HCT116 (cell line): ENCODE measurements around the gene ZNRF2. TPM values are rescaled to one million over a fixed set of nuclear protein-coding genes. Genes with fewer than 3 reads are reported as not detected.

Source experiments
- ATAC-seq: fragments of 200-7000 bp; cut with Tn5 transposase; 2 replicates; pipeline ENCODE4 v1.9.1; 2020; ENCODE audit warnings: mild to moderate bottlenecking, moderate library complexity
- BruUV-seq: library from RNA; stranded (reverse); fragments of 400-500 nt; replicated peaks from 2 replicates; lab custom pipeline; 2021; lab: Mats Ljungman, UMichigan
- CTCF ChIA-PET: fragments of 300-600 bp; sonication (Branson Sonifier 250); formaldehyde crosslinking; loops from one replicate; lab custom pipeline; 2021; ENCODE audit warnings: antibody characterized with exemption; lab: Charles Lee
- POLR2A ChIA-PET: fragments of 300-600, 350-600 bp; sonication (Branson Sonifier 250); formaldehyde crosslinking; loops from one replicate; lab custom pipeline; 2021; ENCODE audit warnings: antibody characterized with exemption; lab: Charles Lee
- RAD21 ChIA-PET, 2 experiments: fragments of 300-600 bp; sonication (Branson Sonifier 250); formaldehyde crosslinking; loops; one replicate each; lab custom pipeline; 2023; ENCODE audit warnings: low total read pairs in 2 of 2; ENCODE audit not compliant: uncharacterized antibody in 2 of 2, unreplicated experiment in 2 of 2, low non-redundant PET in 1 of 2; lab: Charles Lee
- DNase-seq: peaks from one replicate; pipeline ENCODE4 v3.0.0-alpha.2; 2010; ENCODE audit warnings: low read depth, low spot score
- H2AFZ ChIP-seq: fragments of 200-600 bp; shearing (Covaris generic), sonication (generic); 2 replicates; pipeline ENCODE4 v1.6.1; 2017; ENCODE audit warnings: low read depth, mixed run types, mixed read lengths, antibody characterized with exemption, low read length; ENCODE audit not compliant: poor library complexity, severe bottlenecking
- H3K27ac ChIP-seq: 2 replicates; pipeline ENCODE4 v1.5.1; 2012; ENCODE audit warnings: low read depth, low read length
- H3K27me3 ChIP-seq: fragments of 200-600 bp; sonication (generic); 2 replicates; pipeline ENCODE4 v1.6.1; 2016; ENCODE audit warnings: mixed run types, low read length, mixed read lengths; ENCODE audit not compliant: insufficient read depth
- H3K36me3 ChIP-seq, 2 experiments: fragments of 200-500 bp in 1 of 2; fragments of 200-600 bp in 1 of 2; sonication (Bioruptor generic) in 1 of 2; sonication (generic) in 1 of 2; 2 replicates each; pipeline versions ENCODE4 v1.5.1 to v1.6.1; 2014 to 2016; ENCODE audit warnings: low read length in 2 of 2, inconsistent platforms in 1 of 2, mixed read lengths in 1 of 2, mixed run types in 1 of 2; ENCODE audit not compliant: insufficient read depth in 2 of 2, control insufficient read depth in 1 of 2
- H3K4me1 ChIP-seq, 2 experiments: fragments of 200-600 bp in 1 of 2; sonication (generic) in 1 of 2; 2 replicates each; pipeline versions ENCODE4 v1.5.1 to v1.6.1; 2012 to 2017; ENCODE audit warnings: low read length in 2 of 2, inconsistent platforms in 1 of 2, mild to moderate bottlenecking in 1 of 2, mixed read lengths in 1 of 2, mixed run types in 1 of 2, moderate library complexity in 1 of 2; ENCODE audit not compliant: insufficient read depth in 2 of 2, control insufficient read depth in 1 of 2
- H3K4me2 ChIP-seq: fragments of 200-600 bp; sonication (generic); 2 replicates; pipeline ENCODE4 v1.6.1; 2017; ENCODE audit warnings: mixed run types, low read length, mixed read lengths
- H3K4me3 ChIP-seq, 2 experiments: fragments of 200-600 bp in 1 of 2; sonication (generic) in 1 of 2; replicated peaks in 1 of 2; 2 replicates each; pipeline ENCODE4 v1.5.1; 2011 to 2016; ENCODE audit warnings: low read length in 2 of 2, control low read depth in 1 of 2, low read depth in 1 of 2, mild to moderate bottlenecking in 1 of 2, mixed read lengths in 1 of 2, mixed run types in 1 of 2
- H3K79me2 ChIP-seq: fragments of 200-600 bp; sonication (generic); 2 replicates; pipeline ENCODE4 v1.6.1; 2017; ENCODE audit warnings: mild to moderate bottlenecking, mixed run types, low read length, moderate library complexity, mixed read lengths; ENCODE audit not compliant: insufficient read depth
- H3K9ac ChIP-seq: fragments of 200-600 bp; sonication (generic); 2 replicates; pipeline ENCODE4 v1.6.1; 2016; ENCODE audit warnings: low read length, mixed read lengths
- H3K9me2 ChIP-seq: fragments of 200-600 bp; sonication (generic), shearing (Covaris generic); 2 replicates; pipeline ENCODE4 v1.6.1; 2017; ENCODE audit warnings: mixed run types, mild to moderate bottlenecking, moderate library complexity; ENCODE audit not compliant: insufficient read depth
- H3K9me3 ChIP-seq, 2 experiments: fragments of 200-500 bp in 1 of 2; fragments of 200-600 bp in 1 of 2; sonication (Bioruptor generic) in 1 of 2; sonication (generic) in 1 of 2; 2 replicates each; pipeline ENCODE4 v1.6.1; 2014 to 2017; ENCODE audit warnings: low read length in 2 of 2, mixed read lengths in 2 of 2, inconsistent platforms in 1 of 2, low read depth in 1 of 2, mild to moderate bottlenecking in 1 of 2, mixed run types in 1 of 2, moderate library complexity in 1 of 2; ENCODE audit not compliant: control insufficient read depth in 1 of 2, insufficient read depth in 1 of 2
- H4K20me1 ChIP-seq: fragments of 200-600 bp; sonication (generic), shearing (Covaris generic); 2 replicates; pipeline ENCODE4 v1.6.1; 2017; ENCODE audit warnings: mixed run types, mild to moderate bottlenecking, moderate library complexity; ENCODE audit not compliant: insufficient read depth
- ATF3 ChIP-seq: IDR thresholded peaks from 2 replicates; pipeline ENCODE4 v1.6.1; 2012
- CEBPB ChIP-seq: IDR thresholded peaks from 2 replicates; pipeline ENCODE4 v1.6.1; 2012; ENCODE audit warnings: low read depth
- EGR1 ChIP-seq: IDR thresholded peaks from 2 replicates; pipeline ENCODE4 v1.6.1; 2012; ENCODE audit warnings: low read depth
- ELF1 ChIP-seq: IDR thresholded peaks from 2 replicates; pipeline ENCODE4 v1.6.1; 2012; ENCODE audit warnings: low read depth, borderline replicate concordance
- EZH2phosphoT487 ChIP-seq: fragments of 200-600 bp; IDR thresholded peaks from 2 replicates; pipeline ENCODE4 v1.6.1; 2018; ENCODE audit warnings: antibody characterized with exemption, borderline replicate concordance
- JUND ChIP-seq: IDR thresholded peaks from 2 replicates; pipeline ENCODE4 v1.6.1; 2012
- POLR2A ChIP-seq: IDR thresholded peaks from 2 replicates; pipeline ENCODE4 v1.7.0; 2011; ENCODE audit warnings: borderline replicate concordance; ENCODE audit not compliant: insufficient read depth, insufficient read length; ENCODE audit errors: extremely low read depth
- POLR2AphosphoS5 ChIP-seq: IDR thresholded peaks from 2 replicates; pipeline ENCODE4 v1.6.1; 2011; ENCODE audit warnings: mild to moderate bottlenecking, low read depth, low read length, moderate library complexity
- YY1 ChIP-seq: IDR thresholded peaks from 2 replicates; pipeline ENCODE4 v1.6.1; 2011; ENCODE audit warnings: low read length, low read depth, moderate library complexity, mild to moderate bottlenecking; ENCODE audit not compliant: insufficient replicate concordance; ENCODE audit errors: extremely low read depth
- ZNF274 ChIP-seq: fragments of 200-500 bp; sonication (Bioruptor generic); IDR thresholded peaks from 2 replicates; pipeline ENCODE4 v1.6.1; 2014; ENCODE audit warnings: mild to moderate bottlenecking, low read depth, low read length, inconsistent platforms
- intact Hi-C: fragments of 100-400 bp; cut with micrococcal nuclease; formaldehyde crosslinking; loops from 2 replicates; pipeline ENCODE4 v1.10.0; 2022
- microRNA counts: library from miRNA; unstranded; fragments of <30 nt; microRNA quantifications from one replicate; lab custom pipeline; 2015
- microRNA-seq: library from miRNA; unstranded; fragments of <30 nt; microRNA quantifications from one replicate; pipeline ENCODE4, GENCODE V29; 2016; ENCODE audit warnings: borderline number of aligned reads
- total RNA-seq: library from RNA; stranded (reverse); gene quantifications from one replicate; pipeline ENCODE4 v1.2.1, GENCODE V29; 2021; ENCODE audit not compliant: unreplicated experiment
- TF ChIP-seq, protein P1 (sequence below), 3 experiments: fragments of 200-600 bp in 1 of 3; sonication (generic) in 1 of 3; IDR thresholded peaks in 2 of 3; conservative IDR thresholded peaks in 1 of 3; 2 replicates each; pipeline ENCODE4 v1.5.1; 2012 to 2017; ENCODE audit warnings: low read depth in 2 of 3, low read length in 2 of 3, antibody characterized with exemption in 1 of 3, borderline replicate concordance in 1 of 3, control low read depth in 1 of 3, mild to moderate bottlenecking in 1 of 3, mixed read lengths in 1 of 3, mixed run types in 1 of 3, moderate library complexity in 1 of 3; ENCODE audit not compliant: insufficient read depth in 1 of 3
- TF ChIP-seq, protein P2 (sequence below): IDR thresholded peaks from 2 replicates; pipeline ENCODE4 v1.6.1; 2012

ZNRF2 gene
- total RNA-seq, 1 experiment from 2014 or later, result 10.2 TPM

GRCh38 chr7:30413864-30414263 is 129.5 kb downstream of the ZNRF2 start:
- no peaks in the 10 kb centered on the region for H3K36me3 ChIP-seq
- H3K27ac ChIP-seq, result no peak overlapping the region
- H3K79me2 ChIP-seq, result no peaks in the 10 kb centered on the region
- POLR2A ChIA-PET, result no interaction called here
- BruUV-seq, result no TSS peak
- peaks cover 0 to 5% of the 10 kb centered on the region in 2 experiments; a peak in 1 of 4 replicates for H3K9me3 ChIP-seq
- no peak overlapping the region for H3K4me3 ChIP-seq
- no peak for TF ChIP-seq ZNF274
- TF ChIP-seq POLR2AphosphoS5, result no peak
- no peak for TF ChIP-seq CEBPB
- no peak for TF ChIP-seq JUND
- no peak for TF ChIP-seq ATF3
- no peak for TF ChIP-seq EZH2phosphoT487
- TF ChIP-seq, protein P1, sequence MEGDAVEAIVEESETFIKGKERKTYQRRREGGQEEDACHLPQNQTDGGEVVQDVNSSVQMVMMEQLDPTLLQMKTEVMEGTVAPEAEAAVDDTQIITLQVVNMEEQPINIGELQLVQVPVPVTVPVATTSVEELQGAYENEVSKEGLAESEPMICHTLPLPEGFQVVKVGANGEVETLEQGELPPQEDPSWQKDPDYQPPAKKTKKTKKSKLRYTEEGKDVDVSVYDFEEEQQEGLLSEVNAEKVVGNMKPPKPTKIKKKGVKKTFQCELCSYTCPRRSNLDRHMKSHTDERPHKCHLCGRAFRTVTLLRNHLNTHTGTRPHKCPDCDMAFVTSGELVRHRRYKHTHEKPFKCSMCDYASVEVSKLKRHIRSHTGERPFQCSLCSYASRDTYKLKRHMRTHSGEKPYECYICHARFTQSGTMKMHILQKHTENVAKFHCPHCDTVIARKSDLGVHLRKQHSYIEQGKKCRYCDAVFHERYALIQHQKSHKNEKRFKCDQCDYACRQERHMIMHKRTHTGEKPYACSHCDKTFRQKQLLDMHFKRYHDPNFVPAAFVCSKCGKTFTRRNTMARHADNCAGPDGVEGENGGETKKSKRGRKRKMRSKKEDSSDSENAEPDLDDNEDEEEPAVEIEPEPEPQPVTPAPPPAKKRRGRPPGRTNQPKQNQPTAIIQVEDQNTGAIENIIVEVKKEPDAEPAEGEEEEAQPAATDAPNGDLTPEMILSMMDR (IDR thresholded peaks at IDR 0.05 in 2 of 3, conservative IDR thresholded peaks at IDR 0.05 in 1 of 3; ENCODE audit: borderline replicate concordance in 1 of 3, insufficient read depth in 1 of 3, low read depth in 2 of 3, low read length in 2 of 3), result no peak
- TF ChIP-seq, protein P2, sequence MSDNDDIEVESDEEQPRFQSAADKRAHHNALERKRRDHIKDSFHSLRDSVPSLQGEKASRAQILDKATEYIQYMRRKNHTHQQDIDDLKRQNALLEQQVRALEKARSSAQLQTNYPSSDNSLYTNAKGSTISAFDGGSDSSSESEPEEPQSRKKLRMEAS, result no peak
- TF ChIP-seq ELF1, result no peak
- TF ChIP-seq EGR1, result no peak
- no peak for TF ChIP-seq YY1
- TF ChIP-seq POLR2A, result no peak
- CTCF ChIA-PET, result no interaction called here
- no peaks in the 10 kb centered on the region for H4K20me1 ChIP-seq
- ATAC-seq (no peak), DNase-seq (no peak)
- no peaks in the 10 kb centered on the region for H3K27me3 ChIP-seq
- H3K4me1 ChIP-seq, result no peaks in the 10 kb centered on the region; a peak in 1 of 4 replicates
- no peak overlapping the region for H3K4me2 ChIP-seq
- no peak overlapping the region for H3K9ac ChIP-seq
- intact Hi-C loops, result loop anchor here (1.0 to 10.0 kb wide), 6 partner anchors 138 to 469 kb away; no protein-coding TSS in a partner anchor
- H3K9me2 ChIP-seq, result no peaks in the 10 kb centered on the region
- RAD21 ChIA-PET, result no interaction called here
- H2AFZ ChIP-seq, result no peak overlapping the region

MicroRNA genes within 50 kb of the gene (microRNA counts, 767-probe panel; counts per million panel counts)
- microRNA hsa-miR-550a-5p (lab: Ali Mortazavi, UCI) (not detected), microRNA hsa-miR-550b-3p (lab: Ali Mortazavi, UCI) (not detected)

Small RNAs within 50 kb of the gene (microRNA-seq; reads per million reads assigned to microRNA genes)
- gene MIR550A1 (not detected), gene MIR550B1 (not detected)

Other genes with a start within 250 kb of the ZNRF2 start
- 7.5 TPM for gene MTURN, start 149.6 kb upstream of the ZNRF2 start, total RNA-seq
- 5.9 TPM for gene NOD1, start 194.2 kb downstream of the ZNRF2 start, total RNA-seq
- gene GGCT, start 220.2 kb downstream of the ZNRF2 start, total RNA-seq, result 60.6 TPM